Adrenal gland (tissue), 12 donors: ENCODE results near the gene MRPS10. TPM values are rescaled to one million over a fixed set of nuclear protein-coding genes. Genes with fewer than 3 reads are reported as not detected.

Experiments
- DNase-seq, 7 donors: peaks; one replicate each; pipeline ENCODE4 v3.0.0-alpha.2; 2019 to 2020
- H3K27ac ChIP-seq, 5 donors: fragments of 200-600 bp; sonication (generic) in 4 of 5; 1 replicate in 3 of 5; 2 replicates in 2 of 5; pipeline versions ENCODE4 v1.5.1 to v1.8.0; 2016 to 2020; ENCODE audit warnings: mild to moderate bottlenecking in 1 of 5
- H3K27me3 ChIP-seq: fragments of 200-600 bp; 2 replicates; pipeline ENCODE4 v1.8.0; 2021
- H3K36me3 ChIP-seq, 2 donors: fragments of 200-600 bp; replicated peaks in 1 of 2; 1 replicate in 1 of 2; 2 replicates in 1 of 2; pipeline versions ENCODE4 v1.5.1 to v1.8.0; 2018 to 2022
- H3K4me1 ChIP-seq, 2 donors: fragments of 200-600 bp; replicated peaks in 1 of 2; 1 replicate in 1 of 2; 2 replicates in 1 of 2; pipeline versions ENCODE4 v1.5.1 to v1.8.0; 2018 to 2021
- H3K4me3 ChIP-seq, 4 donors: fragments of 200-600 bp; sonication (generic) in 3 of 4; one replicate each; pipeline ENCODE4 v1.5.1; 2016 to 2018
- H3K9me3 ChIP-seq, 3 donors: fragments of 200-600 bp; sonication (generic) in 1 of 3; replicated peaks in 1 of 3; 1 replicate in 2 of 3; 2 replicates in 1 of 3; pipeline versions ENCODE4 v1.5.1 to v1.8.0; 2016 to 2021
- CTCF ChIP-seq, 6 experiments: fragments of 450-650 bp in 4 of 6; fragments of 200-600 bp in 2 of 6; sonication (generic) in 1 of 6; IDR thresholded peaks; 1 replicate in 5 of 6; 2 replicates in 1 of 6; pipeline versions ENCODE4 v1.5.1 to v1.8.0; 2016 to 2021; ENCODE audit warnings: antibody characterized with exemption in 6 of 6, mild to moderate bottlenecking in 2 of 6, moderate library complexity in 1 of 6
- POLR2A ChIP-seq, 2 donors: fragments of 450-650 bp; IDR thresholded peaks; one replicate each; pipeline ENCODE4 v1.6.1; 2017; ENCODE audit warnings: antibody characterized with exemption in 2 of 2, mild to moderate bottlenecking in 2 of 2, moderate library complexity in 1 of 2
- WGBS, 4 donors: extraction: QIAGEN DNeasy Blood & Tissue Kit in 2 of 4; methylation state at CpG; one replicate each; pipeline versions ENCODE4 v1.1.5 to v1.1.7; 2013 to 2017; 5-methylcytosine and 5-hydroxymethylcytosine counted together
- intact Hi-C, 2 donors: fragments of 100-400 bp; cut with DNase I; formaldehyde crosslinking; loops; one replicate each; pipeline versions ENCODE4 v1.14.1 to v1.15.0; 2022 to 2023
- polyA plus RNA-seq, 3 donors: library from polyadenylated mRNA; stranded (reverse); fragments of 200-250 nt in 2 of 3; fragments of 350-450 nt in 1 of 3; fragmentation: Illumina TruSeq in 1 of 3; extraction: RNeasy Lipid Tissue Mini Kit (QIAGEN cat#74804) in 1 of 3; gene quantifications; one replicate each; pipeline ENCODE4 v1.2.3, GENCODE V29; 2013 to 2014
- total RNA-seq, 9 donors: library from RNA; depleted of rRNA in 4 of 9; stranded (reverse); fragments of >200 nt in 4 of 9; fragments of 120-200 nt in 1 of 9; fragmentation: NEBNext Ultra II Directional in 1 of 9; extraction: Animal tissue kit (Norgen Biotek cat#: 25700) in 1 of 9; gene quantifications; one replicate each; pipeline versions ENCODE4 v1.1.0 to v1.2.4, GENCODE V29; 2013 to 2023
- donor health status: healthy with polysubstance abuse.
- donor health status: Bipolar disorder and iron deficiency.
- donor health status: DM: yes; HTN: yes; CAD: no.
- donor health status: DM: no; HTN: no; CAD: no.
- donor health status: DM: no; HTN: no; CAD: no.
- donor health status: DM: yes; HTN: yes; CAD: no.

The MRPS10 gene
- total and polyA plus RNA-seq, 12 donors: 14.7 to 67.4 (median 34.0) TPM

- H3K27ac ChIP-seq: peak overlapping the region in 3 of 5 donors; percentile 26 to 73 (median 47)
- intact Hi-C loops: no loop called here
- H3K4me1 ChIP-seq: peaks cover 0 to 20% of the 10 kb centered on the region in 2 donors
- DNase-seq: no peak
- no peak overlapping the region for H3K4me3 ChIP-seq
- H3K36me3 ChIP-seq: no peaks in the 10 kb centered on the region
- TF ChIP-seq POLR2A (IDR thresholded peaks at IDR 0.05): no peak
- no peak for TF ChIP-seq CTCF (IDR thresholded peaks at IDR 0.05)
- H3K27me3 ChIP-seq: no peaks in the 10 kb centered on the region
- 76 to 81% (median 79%) methylated on average over 10 of the region's 10 CpGs for WGBS, 4 donors
- H3K9me3 ChIP-seq: no peaks in the 10 kb centered on the region
Measured at GRCh38 chr6:42259841-42260395, 42.3 kb upstream of the MRPS10 start.

GRCh38 chr6:42259286-42259685, 41.6 kb upstream of the MRPS10 start:
- Histone ChIP-seq H3K36me3 (peaks cover 0 to 5% of the 10 kb centered on the region in 2 donors), H3K4me3 (no peak overlapping the region), H3K27ac (peak overlapping the region in 2 of 5 donors; percentile 41 to 73), H3K9me3 (no peaks in the 10 kb centered on the region), H3K4me1 (peaks cover 0 to 20% of the 10 kb centered on the region in 2 donors), H3K27me3 (no peaks in the 10 kb centered on the region)
- intact Hi-C loops: no loop called here
- TF ChIP-seq POLR2A (IDR thresholded peaks at IDR 0.05): no peak
- TF ChIP-seq CTCF (IDR thresholded peaks at IDR 0.05): no peak
- 79 to 84% (median 82%) methylated on average over 27 to 31 of the region's 31 CpGs for WGBS, 4 donors
- no peak for DNase-seq

- TF ChIP-seq POLR2A (IDR thresholded peaks at IDR 0.05) (no peak), CTCF (IDR thresholded peaks at IDR 0.05) (no peak)
- intact Hi-C loops: no loop called here
- H3K4me1 ChIP-seq: peaks cover 0 to 20% of the 10 kb centered on the region in 2 donors
- H3K9me3 ChIP-seq: no peaks in the 10 kb centered on the region
- no peak overlapping the region for H3K4me3 ChIP-seq
- peak overlapping the region in 3 of 5 donors; percentile 41 to 73 (median 42) for H3K27ac ChIP-seq
- WGBS, 4 donors: 68 to 87% (median 82%) methylated on average over 3 of the region's 3 CpGs
- no peaks in the 10 kb centered on the region for H3K27me3 ChIP-seq
- H3K36me3 ChIP-seq: peaks cover 0 to 12% of the 10 kb centered on the region in 2 donors
- DNase-seq: no peak
Measured at GRCh38 chr6:42257614-42258013, 40.0 kb upstream of the MRPS10 start.

GRCh38 chr6:42257063-42257462, 39.4 kb upstream of the MRPS10 start:
- peak in 3 of 7 donors; percentile 29 to 74 (median 48) for DNase-seq
- peak overlapping the region in 2 of 5 donors; percentile 41 to 73 for H3K27ac ChIP-seq
- H3K4me3 ChIP-seq: no peak overlapping the region
- no peaks in the 10 kb centered on the region for H3K27me3 ChIP-seq
- TF ChIP-seq POLR2A (IDR thresholded peaks at IDR 0.05): no peak
- TF ChIP-seq CTCF (IDR thresholded peaks at IDR 0.05): no peak
- 32 to 55% (median 40%) methylated on average over 3 of the region's 3 CpGs for WGBS, 4 donors
- intact Hi-C loops: no loop called here
- no peaks in the 10 kb centered on the region for H3K9me3 ChIP-seq
- H3K36me3 ChIP-seq: peaks cover 0 to 12% of the 10 kb centered on the region in 2 donors
- H3K4me1 ChIP-seq: peaks cover 4 to 26% of the 10 kb centered on the region in 2 donors
